ENCODE data around the gene GZMB.
A peak's percentile ranks its signal among the peaks of the same experiment; 100 is the strongest.

- TF ChIP-seq, protein P1, sequence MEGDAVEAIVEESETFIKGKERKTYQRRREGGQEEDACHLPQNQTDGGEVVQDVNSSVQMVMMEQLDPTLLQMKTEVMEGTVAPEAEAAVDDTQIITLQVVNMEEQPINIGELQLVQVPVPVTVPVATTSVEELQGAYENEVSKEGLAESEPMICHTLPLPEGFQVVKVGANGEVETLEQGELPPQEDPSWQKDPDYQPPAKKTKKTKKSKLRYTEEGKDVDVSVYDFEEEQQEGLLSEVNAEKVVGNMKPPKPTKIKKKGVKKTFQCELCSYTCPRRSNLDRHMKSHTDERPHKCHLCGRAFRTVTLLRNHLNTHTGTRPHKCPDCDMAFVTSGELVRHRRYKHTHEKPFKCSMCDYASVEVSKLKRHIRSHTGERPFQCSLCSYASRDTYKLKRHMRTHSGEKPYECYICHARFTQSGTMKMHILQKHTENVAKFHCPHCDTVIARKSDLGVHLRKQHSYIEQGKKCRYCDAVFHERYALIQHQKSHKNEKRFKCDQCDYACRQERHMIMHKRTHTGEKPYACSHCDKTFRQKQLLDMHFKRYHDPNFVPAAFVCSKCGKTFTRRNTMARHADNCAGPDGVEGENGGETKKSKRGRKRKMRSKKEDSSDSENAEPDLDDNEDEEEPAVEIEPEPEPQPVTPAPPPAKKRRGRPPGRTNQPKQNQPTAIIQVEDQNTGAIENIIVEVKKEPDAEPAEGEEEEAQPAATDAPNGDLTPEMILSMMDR (IDR thresholded peaks at IDR 0.05 in 8 of 11, conservative IDR thresholded peaks at IDR 0.05 in 3 of 11), result peak; percentile 50 to 88 (median 76)
- TF ChIP-seq POLR2A (IDR thresholded peaks at IDR 0.05), result no peak
- TF ChIP-seq POLR2AphosphoS5 (IDR thresholded peaks at IDR 0.05), result no peak
These were observed 28.4 kb downstream of the GZMB start for GRCh38 chr14:24605435-24606190.

Data from spleen (tissue), 7 donors.